Naive thymus-derived CD8-positive, alpha-beta T cell (primary cell): ENCODE data around the gene TDG. TPM values are rescaled to one million over a fixed set of nuclear protein-coding genes. Genes with fewer than 3 reads are reported as not detected.

Experiments
- ATAC-seq, 2 donors: fragments of 150-1000 bp; cut with Tn5 transposase in 1 of 2; sonication (Bioruptor Pico), chemical (Tn5 transposase) in 1 of 2; 1 replicate in 1 of 2; 2 replicates in 1 of 2; pipeline ENCODE4 v1.10.0; 2021; ENCODE audit warnings: mild to moderate bottlenecking in 2 of 2, moderate library complexity in 2 of 2
- POLR2A ChIA-PET: fragments of 350-600 bp; sonication (Branson Sonifier 250); formaldehyde crosslinking; loops from one replicate; lab custom pipeline; 2021; ENCODE audit warnings: antibody characterized with exemption; lab: Charles Lee
- DNase-seq, 10 donors: peaks; one replicate each; pipeline versions ENCODE4 v3.0.0 to v3.0.0-alpha.2; 2020 to 2022
- H3K27ac Mint-ChIP-seq, 10 donors: one replicate each; pipeline ENCODE4 v1.8.0; 2020 to 2022; ENCODE audit warnings: mild to moderate bottlenecking in 10 of 10, mixed read lengths in 10 of 10, moderate library complexity in 4 of 10, inconsistent platforms in 1 of 10
- H3K27me3 Mint-ChIP-seq, 5 donors: one replicate each; pipeline ENCODE4 v1.8.0; 2021 to 2022; ENCODE audit warnings: mixed read lengths in 5 of 5
- H3K36me3 Mint-ChIP-seq, 3 donors: one replicate each; pipeline ENCODE4 v1.8.0; 2020 to 2022; ENCODE audit warnings: mixed read lengths in 3 of 3, mild to moderate bottlenecking in 2 of 3, inconsistent platforms in 1 of 3
- H3K4me1 Mint-ChIP-seq, 4 donors: one replicate each; pipeline ENCODE4 v1.8.0; 2021 to 2022; ENCODE audit warnings: mixed read lengths in 4 of 4
- H3K4me3 Mint-ChIP-seq, 10 donors: one replicate each; pipeline ENCODE4 v1.8.0; 2020 to 2022; ENCODE audit warnings: mild to moderate bottlenecking in 10 of 10, mixed read lengths in 10 of 10, moderate library complexity in 6 of 10, inconsistent platforms in 1 of 10
- H3K9me3 Mint-ChIP-seq, 9 donors: one replicate each; pipeline ENCODE4 v1.8.0; 2020 to 2022; ENCODE audit warnings: mixed read lengths in 9 of 9, mild to moderate bottlenecking in 3 of 9, inconsistent platforms in 1 of 9, moderate library complexity in 1 of 9
- polyA plus RNA-seq, 3 donors: library from polyadenylated mRNA; unstranded; fragments of 300-500 nt; fragmentation: Illumina TruSeq; gene quantifications; one replicate each; pipeline ENCODE4 v1.2.3, GENCODE V29; 2021
- total RNA-seq, 8 experiments: library from RNA in 2 of 8; stranded (reverse) in 2 of 8; gene quantifications; one replicate each; pipeline ENCODE4 v1.2.3 and lab custom pipeline; 2021 to 2026

The TDG gene
- total and polyA plus RNA-seq, 5 experiments from 2014 or later = 19.0 to 38.5 (median 21.4) TPM

DNA sequence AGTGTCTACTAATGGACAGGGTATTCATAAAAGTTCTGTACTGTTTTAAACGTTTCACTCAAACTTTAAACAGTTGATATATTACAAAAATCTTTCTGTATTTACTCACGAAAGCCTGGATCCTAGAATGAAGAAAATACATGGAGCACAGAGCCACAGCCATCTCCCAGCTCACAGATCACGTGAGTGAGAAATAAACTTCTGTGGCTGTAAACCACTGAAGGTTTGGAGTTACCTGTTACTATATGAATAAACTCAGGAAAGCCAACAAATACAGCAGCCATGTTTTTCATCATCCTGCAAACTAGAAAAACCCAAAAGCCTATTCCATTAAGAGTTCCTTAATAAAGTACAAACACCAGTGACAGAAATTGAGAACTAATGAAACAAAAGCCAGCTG, 867 bp upstream of the TDG start:
- Mint-ChIP-seq H3K36me3 (peaks cover 0 to 13% (median 0%) of the 10 kb centered on the region in 3 donors), H3K4me3 (peak overlapping the region; percentile 96 to 99 (median 98)), H3K9me3 (no peaks in the 10 kb centered on the region), H3K4me1 (peaks cover 24 to 61% (median 53%) of the 10 kb centered on the region in 4 donors), H3K27ac (peak overlapping the region; percentile 93 to 99 (median 99)), H3K27me3 (no peaks in the 10 kb centered on the region)
- no peak for ATAC-seq
- DNase-seq = no peak
- POLR2A ChIA-PET = interaction anchor here (0.5 to 6.2 kb wide), 8 partner anchors 9 to 148 kb away, joined by 3 to 204 read pairs (median 12); partner anchors contain the start of genes HCFC2, HSP90B1 and NT5DC3

DNA sequence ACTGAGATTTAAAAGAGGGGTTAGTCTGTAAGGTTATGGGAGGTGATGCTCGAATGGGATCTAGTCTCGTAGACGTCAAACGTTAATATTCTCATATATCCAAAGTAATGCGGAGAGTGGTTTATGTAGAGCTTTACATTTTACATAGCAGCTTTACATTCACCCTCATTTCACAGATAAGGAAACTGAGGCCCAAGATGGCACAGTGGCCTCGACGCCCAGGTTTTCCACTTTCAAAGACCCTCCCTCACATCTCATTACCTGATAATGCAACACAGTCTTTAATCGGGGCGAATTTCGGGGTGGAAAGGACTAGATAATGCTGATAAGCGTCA, 450 bp upstream of the TDG start:
- H3K27ac Mint-ChIP-seq = peak overlapping the region; percentile 93 to 99 (median 99)
- H3K4me1 Mint-ChIP-seq = peaks cover 24 to 64% (median 58%) of the 10 kb centered on the region in 4 donors
- peak in 2 of 10 donors; percentile 8 to 9 for DNase-seq
- POLR2A ChIA-PET = interaction anchor here (0.5 to 6.2 kb wide), 17 partner anchors 8 to 1366 kb away, joined by 3 to 204 read pairs (median 6); partner anchors contain the start of genes HCFC2, HSP90B1, NFYB and NT5DC3
- ATAC-seq = no peak
- peak overlapping the region; percentile 96 to 99 (median 98) for H3K4me3 Mint-ChIP-seq
- peaks cover 0 to 14% (median 0%) of the 10 kb centered on the region in 3 donors for H3K36me3 Mint-ChIP-seq
- no peaks in the 10 kb centered on the region for H3K27me3 Mint-ChIP-seq
- no peaks in the 10 kb centered on the region for H3K9me3 Mint-ChIP-seq

DNA sequence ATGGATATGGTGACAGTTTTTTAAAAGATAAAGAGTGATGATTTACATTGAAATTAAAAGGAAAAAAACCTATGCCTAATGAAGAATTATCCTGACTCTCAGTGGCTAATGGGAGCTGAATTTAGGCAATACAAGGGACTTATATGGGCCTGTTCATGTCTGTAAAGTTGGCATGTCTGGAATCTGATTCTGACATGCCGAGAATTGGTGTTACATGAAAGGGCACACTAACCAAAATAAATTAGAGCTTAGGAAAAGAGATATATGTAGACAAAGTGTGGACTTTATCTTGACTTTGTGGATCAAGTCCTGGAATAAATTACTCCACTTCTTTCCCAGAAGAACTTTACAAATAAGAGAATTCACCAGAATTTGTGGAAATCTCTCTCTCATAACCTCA, 1.1 kb downstream of the TDG start:
- ATAC-seq = no peak
- Mint-ChIP-seq H3K27ac (peak overlapping the region; percentile 93 to 99 (median 99)), H3K36me3 (peaks cover 0 to 20% (median 0%) of the 10 kb centered on the region in 3 donors), H3K4me3 (peak overlapping the region; percentile 96 to 99 (median 98)), H3K9me3 (no peaks in the 10 kb centered on the region), H3K4me1 (peaks cover 27 to 71% (median 68%) of the 10 kb centered on the region in 4 donors), H3K27me3 (no peaks in the 10 kb centered on the region)
- no peak for DNase-seq
- POLR2A ChIA-PET = interaction anchor here (0.7 to 6.2 kb wide), 10 partner anchors 12 to 171 kb away, joined by 4 to 204 read pairs (median 14); partner anchors contain the start of genes HCFC2, HSP90B1 and NFYB

DNA sequence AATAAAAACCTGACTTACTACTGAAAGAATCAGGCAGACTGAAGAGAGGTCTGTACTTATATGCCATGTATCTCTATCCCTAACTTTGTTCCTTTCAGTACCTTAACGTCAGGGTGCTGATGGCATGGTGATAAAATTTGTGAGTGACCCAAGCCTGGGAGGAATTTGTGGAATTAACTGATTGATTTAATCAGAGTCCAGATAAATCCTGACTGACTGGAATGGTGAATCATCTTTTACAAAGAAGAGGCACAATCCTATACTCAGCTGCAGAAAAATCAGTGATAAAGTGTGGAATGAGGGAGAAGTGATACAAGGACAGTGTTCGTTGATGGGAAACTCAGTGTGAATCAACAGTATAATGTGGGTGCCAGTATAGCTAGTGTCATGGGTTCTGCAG, 3.7 kb downstream of the TDG start:
- Mint-ChIP-seq H3K27me3 (no peaks in the 10 kb centered on the region), H3K4me1 (peaks cover 36 to 85% (median 76%) of the 10 kb centered on the region in 4 donors), H3K9me3 (no peaks in the 10 kb centered on the region), H3K4me3 (peak overlapping the region in 4 of 10 donors; percentile 2 to 37 (median 10)), H3K36me3 (peaks cover 0 to 38% (median 0%) of the 10 kb centered on the region in 3 donors), H3K27ac (peak overlapping the region in 4 of 10 donors; percentile 15 to 56 (median 35))
- no peak for ATAC-seq
- POLR2A ChIA-PET = interaction anchor here (0.7 to 6.2 kb wide), 2 partner anchors 15 to 39 kb away, joined by 3 to 204 read pairs; partner anchors contain the start of gene HSP90B1
- no peak for DNase-seq

DNA sequence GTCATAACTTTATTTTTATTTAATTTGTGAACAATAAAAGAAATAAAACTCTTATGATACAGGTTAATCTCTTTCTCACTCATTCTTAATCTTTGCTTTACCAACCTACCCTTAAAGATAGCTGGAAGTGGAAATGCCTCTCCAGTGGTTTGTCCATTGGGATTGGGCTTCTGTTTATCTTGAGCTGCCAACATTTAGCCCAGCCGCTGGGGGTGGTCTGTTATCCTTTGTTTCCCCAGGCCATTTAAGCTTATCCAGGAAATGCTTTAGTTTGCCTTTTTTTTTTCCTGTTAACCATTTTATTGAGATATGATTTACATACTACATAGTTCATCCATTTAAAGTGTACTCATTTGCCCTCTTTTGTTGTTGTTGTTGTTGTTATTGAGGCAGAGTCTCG, 8.2 kb downstream of the TDG start:
- peak overlapping the region in 3 of 10 donors; percentile 9 to 76 (median 35) for H3K27ac Mint-ChIP-seq
- peaks cover 27 to 66% (median 57%) of the 10 kb centered on the region in 4 donors for H3K4me1 Mint-ChIP-seq
- no peak for ATAC-seq
- H3K27me3 Mint-ChIP-seq = no peaks in the 10 kb centered on the region
- H3K9me3 Mint-ChIP-seq = no peaks in the 10 kb centered on the region
- POLR2A ChIA-PET = interaction anchor here (1.0 to 1.4 kb wide), 2 partner anchors 8 to 46 kb away, joined by 4 to 7 read pairs; partner anchors contain the start of gene TDG
- no peak overlapping the region for H3K4me3 Mint-ChIP-seq
- peaks cover 0 to 66% (median 0%) of the 10 kb centered on the region in 3 donors for H3K36me3 Mint-ChIP-seq
- DNase-seq = no peak

DNA sequence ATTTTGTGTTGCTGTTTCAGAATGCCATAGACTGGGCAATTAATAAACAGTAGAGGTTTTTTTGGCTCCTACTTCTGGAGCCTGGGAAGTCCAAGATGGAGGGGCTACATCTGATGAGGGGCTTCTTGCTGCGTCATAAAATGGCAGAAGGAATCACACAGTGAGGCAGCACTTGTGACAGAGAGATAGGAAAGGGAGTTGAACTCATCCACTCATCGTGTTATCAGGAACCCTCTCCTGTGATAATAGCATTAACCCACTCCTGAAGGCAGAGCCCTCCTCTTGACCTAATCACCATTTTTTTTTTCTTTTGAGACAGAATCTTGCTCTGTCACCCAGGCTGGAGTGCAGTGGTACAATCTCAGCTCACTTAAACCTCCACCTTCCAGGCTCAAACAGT, 9.7 kb downstream of the TDG start:
- ATAC-seq = no peak
- POLR2A ChIA-PET = no interaction called here
- Mint-ChIP-seq H3K4me3 (peak overlapping the region in 1 of 10 donors; percentile 6), H3K9me3 (no peaks in the 10 kb centered on the region), H3K4me1 (peaks cover 23 to 53% (median 42%) of the 10 kb centered on the region in 4 donors), H3K36me3 (peaks cover 0 to 74% (median 3%) of the 10 kb centered on the region in 3 donors), H3K27me3 (no peaks in the 10 kb centered on the region), H3K27ac (peak overlapping the region in 2 of 10 donors; percentile 39 to 65)
- DNase-seq = no peak

DNA sequence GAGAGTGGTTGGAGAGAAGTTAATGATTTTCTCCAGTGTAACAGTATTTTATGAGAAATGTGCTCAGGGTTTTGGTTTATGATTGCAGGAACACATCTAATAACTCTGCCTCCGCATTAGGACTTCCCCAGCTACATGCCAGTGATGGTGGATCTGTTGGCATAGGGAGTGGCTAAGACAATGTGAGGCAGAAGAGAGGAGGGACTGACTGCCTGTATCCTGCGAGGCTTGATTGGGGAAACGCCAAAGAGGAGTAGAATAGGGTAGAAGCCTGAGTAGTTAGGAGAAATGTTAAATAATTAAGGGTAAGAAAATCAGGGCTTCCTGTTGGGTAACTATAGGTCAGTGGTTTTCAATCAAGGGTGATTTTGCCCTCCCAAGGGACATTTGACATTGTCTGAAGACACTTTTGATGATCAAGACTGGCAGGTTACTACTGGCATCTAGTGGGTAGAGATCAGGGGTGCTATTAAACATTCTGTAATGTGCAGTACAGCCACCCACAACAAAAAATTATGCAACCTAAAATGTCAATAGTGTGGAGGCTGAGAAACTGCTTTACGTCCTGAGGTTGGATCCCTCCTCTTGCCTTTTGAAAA, 12.8 kb downstream of the TDG start:
- no peak for ATAC-seq
- Mint-ChIP-seq H3K27ac (peak overlapping the region in 5 of 10 donors; percentile 40 to 83 (median 53)), H3K27me3 (no peaks in the 10 kb centered on the region), H3K9me3 (no peaks in the 10 kb centered on the region), H3K4me3 (no peak overlapping the region), H3K36me3 (peaks cover 0 to 82% (median 6%) of the 10 kb centered on the region in 3 donors), H3K4me1 (peaks cover 17 to 41% (median 22%) of the 10 kb centered on the region in 4 donors)
- POLR2A ChIA-PET = interaction anchor here (0.6 kb wide), 1 partner anchor 1037 kb away, joined by 3 read pairs; no protein-coding TSS in a partner anchor
- no peak for DNase-seq

DNA sequence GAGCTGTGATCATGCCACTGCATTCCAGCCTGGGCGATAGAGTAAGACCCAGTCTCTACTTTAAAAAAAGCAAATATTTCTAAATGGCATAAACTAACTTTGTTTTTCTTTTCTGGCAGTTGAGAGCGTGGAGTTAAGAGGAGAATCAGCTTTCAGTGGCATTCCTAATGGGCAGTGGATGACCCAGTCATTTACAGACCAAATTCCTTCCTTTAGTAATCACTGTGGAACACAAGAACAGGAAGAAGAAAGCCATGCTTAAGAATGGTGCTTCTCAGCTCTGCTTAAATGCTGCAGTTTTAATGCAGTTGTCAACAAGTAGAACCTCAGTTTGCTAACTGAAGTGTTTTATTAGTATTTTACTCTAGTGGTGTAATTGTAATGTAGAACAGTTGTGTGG, 21.2 kb downstream of the TDG start:
- POLR2A ChIA-PET = no interaction called here
- ATAC-seq = no peak

DNA sequence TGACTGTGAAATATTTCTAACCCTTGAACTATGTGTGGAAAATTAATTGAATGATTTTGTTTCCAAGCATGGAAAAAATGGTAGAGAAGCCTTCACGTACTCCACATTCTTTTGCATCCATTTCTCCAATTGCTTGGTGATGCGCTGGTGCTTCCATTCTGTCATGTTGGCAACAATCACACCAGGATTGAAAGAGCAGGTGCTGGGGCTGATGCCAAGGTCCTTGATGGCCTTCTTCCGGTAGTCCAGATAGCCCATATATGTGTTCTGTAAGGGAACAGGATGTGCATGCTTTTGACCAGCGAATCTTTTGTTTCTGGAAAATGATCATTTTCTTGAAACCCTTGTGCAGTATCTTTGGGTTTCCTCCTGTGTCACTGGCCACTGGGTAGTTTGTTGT, 28.6 kb downstream of the TDG start:
- H3K4me3 Mint-ChIP-seq = no peak overlapping the region
- POLR2A ChIA-PET = no interaction called here
- no peaks in the 10 kb centered on the region for H3K9me3 Mint-ChIP-seq
- DNase-seq (no peak), ATAC-seq (no peak)
- H3K27me3 Mint-ChIP-seq = peaks cover 0 to 5% (median 3%) of the 10 kb centered on the region in 5 donors
- H3K36me3 Mint-ChIP-seq = peaks cover 0 to 7% (median 0%) of the 10 kb centered on the region in 3 donors
- H3K27ac Mint-ChIP-seq = peak overlapping the region in 1 of 10 donors; percentile 1
- H3K4me1 Mint-ChIP-seq = no peaks in the 10 kb centered on the region

More for the DNA sequence above, 21.2 kb downstream of the TDG start:
- no peaks in the 10 kb centered on the region for H3K27me3 Mint-ChIP-seq
- H3K9me3 Mint-ChIP-seq = no peaks in the 10 kb centered on the region
- no peak for DNase-seq
- no peaks in the 10 kb centered on the region for H3K4me1 Mint-ChIP-seq
- no peak overlapping the region for H3K4me3 Mint-ChIP-seq
- H3K36me3 Mint-ChIP-seq = peaks cover 0 to 56% (median 6%) of the 10 kb centered on the region in 3 donors
- H3K27ac Mint-ChIP-seq = peak overlapping the region in 2 of 10 donors; percentile 22 to 24

DNA sequence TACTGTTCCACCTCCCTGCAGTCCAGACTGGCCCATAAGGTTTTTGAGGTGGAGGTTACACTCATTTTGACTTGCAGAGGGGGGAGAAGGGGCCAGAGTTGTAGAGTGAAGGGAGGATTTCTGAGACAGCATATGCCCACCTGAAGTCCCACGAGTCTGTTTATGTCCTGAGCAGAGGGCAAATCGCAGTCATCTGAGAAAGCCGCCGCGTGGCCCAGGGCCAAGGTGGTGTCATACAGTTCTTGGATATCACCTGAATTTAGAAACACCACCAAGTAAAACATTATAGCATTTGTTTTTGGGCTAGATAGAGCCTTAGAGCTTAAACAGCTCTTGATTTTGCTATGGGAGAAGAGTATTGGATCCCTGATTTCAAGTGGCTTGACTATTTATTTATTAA, 30.9 kb downstream of the TDG start:
- Mint-ChIP-seq H3K9me3 (no peaks in the 10 kb centered on the region), H3K4me1 (no peaks in the 10 kb centered on the region), H3K4me3 (no peak overlapping the region), H3K27me3 (peaks cover 8 to 25% (median 10%) of the 10 kb centered on the region in 5 donors), H3K36me3 (no peaks in the 10 kb centered on the region), H3K27ac (no peak overlapping the region)
- POLR2A ChIA-PET = no interaction called here
- ATAC-seq (no peak), DNase-seq (no peak)

DNA sequence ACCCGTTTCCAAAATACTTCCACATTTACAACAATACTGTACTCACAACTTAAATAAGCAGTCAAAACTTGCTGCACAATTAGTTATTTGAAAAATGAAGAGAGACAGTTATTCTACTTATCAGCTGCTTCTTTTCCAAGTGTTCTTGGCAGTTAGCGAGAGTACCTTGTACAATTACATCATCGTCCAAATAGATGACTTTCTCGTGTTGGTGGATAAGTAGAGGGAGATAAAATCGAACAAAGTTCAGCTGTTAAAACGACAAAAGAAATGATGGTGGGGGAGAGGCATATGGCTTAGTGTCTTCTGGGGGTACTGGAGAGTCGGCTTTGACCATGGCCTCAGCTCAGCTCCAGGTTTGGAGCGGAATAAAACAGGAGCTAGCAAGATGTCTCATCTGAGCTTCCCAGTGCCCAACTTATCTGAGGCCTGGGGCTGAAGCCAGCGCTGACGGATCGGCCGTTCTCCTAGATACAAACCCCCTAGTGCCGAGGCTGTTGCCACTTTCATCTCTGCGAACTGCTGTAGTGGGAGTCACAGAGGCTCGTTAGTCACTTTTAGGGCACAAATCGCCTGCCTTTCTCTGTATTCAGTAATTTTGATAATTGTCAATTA, 31.7 kb downstream of the TDG start:
- peaks cover 10 to 28% (median 12%) of the 10 kb centered on the region in 5 donors for H3K27me3 Mint-ChIP-seq
- no peaks in the 10 kb centered on the region for H3K36me3 Mint-ChIP-seq
- DNase-seq (no peak), ATAC-seq (no peak)
- POLR2A ChIA-PET = no interaction called here
- no peak overlapping the region for H3K4me3 Mint-ChIP-seq
- no peaks in the 10 kb centered on the region for H3K4me1 Mint-ChIP-seq
- no peaks in the 10 kb centered on the region for H3K9me3 Mint-ChIP-seq
- H3K27ac Mint-ChIP-seq = no peak overlapping the region

DNA sequence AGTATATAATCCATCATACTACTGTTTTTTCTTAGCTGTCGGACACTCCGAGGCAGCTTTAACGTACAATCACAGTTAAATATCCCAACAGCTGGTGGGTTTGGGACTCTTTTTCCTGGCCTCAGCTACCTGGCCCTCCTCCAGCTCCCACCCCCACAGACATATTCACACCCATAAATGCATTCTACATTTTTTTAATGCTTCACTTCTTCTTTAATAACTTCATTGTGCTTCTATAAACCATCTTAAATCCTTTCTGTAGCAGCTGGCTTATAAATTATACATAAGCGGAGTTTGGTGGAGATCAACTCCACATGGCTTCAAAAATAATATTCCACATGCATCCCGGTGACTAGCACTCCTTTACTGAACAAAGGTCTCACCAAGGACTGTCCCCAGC, 33.3 kb downstream of the TDG start:
- H3K4me1 Mint-ChIP-seq = no peaks in the 10 kb centered on the region
- POLR2A ChIA-PET = no interaction called here
- H3K36me3 Mint-ChIP-seq = no peaks in the 10 kb centered on the region
- peaks cover 18 to 43% (median 25%) of the 10 kb centered on the region in 5 donors for H3K27me3 Mint-ChIP-seq
- no peaks in the 10 kb centered on the region for H3K9me3 Mint-ChIP-seq
- ATAC-seq (no peak), DNase-seq (no peak)
- no peak overlapping the region for H3K27ac Mint-ChIP-seq
- no peak overlapping the region for H3K4me3 Mint-ChIP-seq
